Liver (tissue), 9 donors: ENCODE measurements around the gene DMRTB1. TPM values are rescaled to one million over a fixed set of nuclear protein-coding genes. Genes with fewer than 3 reads are reported as not detected.

Experiments used
- DNase-seq: peaks from one replicate; pipeline ENCODE4 v3.0.0-alpha.2; 2017; ENCODE audit warnings: low spot score
- H3K27ac ChIP-seq, 2 donors: one replicate each; pipeline ENCODE4 v1.7.0; 2013; ENCODE audit warnings: inconsistent platforms in 2 of 2, low read length in 2 of 2, control low read depth in 1 of 2, low read depth in 1 of 2, mild to moderate bottlenecking in 1 of 2
- H3K27me3 ChIP-seq, 4 donors: one replicate each; pipeline versions ENCODE4 v1.6.1 to v1.7.0; 2013; ENCODE audit warnings: low read length in 3 of 4, inconsistent platforms in 1 of 4, mild to moderate bottlenecking in 1 of 4, moderate library complexity in 1 of 4; ENCODE audit not compliant: control insufficient read depth in 4 of 4, insufficient read depth in 4 of 4
- H3K36me3 ChIP-seq, 4 donors: one replicate each; pipeline versions ENCODE4 v1.6.1 to v1.7.0; 2013; ENCODE audit warnings: low read length in 3 of 4, mild to moderate bottlenecking in 3 of 4, low read depth in 1 of 4, moderate library complexity in 1 of 4; ENCODE audit not compliant: control insufficient read depth in 4 of 4, insufficient read depth in 3 of 4
- H3K4me1 ChIP-seq, 4 donors: one replicate each; pipeline versions ENCODE4 v1.6.1 to v1.7.0; 2013; ENCODE audit warnings: low read length in 3 of 4, mild to moderate bottlenecking in 3 of 4, moderate library complexity in 1 of 4; ENCODE audit not compliant: control insufficient read depth in 4 of 4, insufficient read depth in 4 of 4
- H3K4me3 ChIP-seq, 3 donors: one replicate each; pipeline versions ENCODE4 v1.6.1 to v1.7.0; 2013; ENCODE audit warnings: low read length in 3 of 3, control low read depth in 1 of 3, low read depth in 1 of 3, mild to moderate bottlenecking in 1 of 3
- H3K9ac ChIP-seq, 2 donors: one replicate each; pipeline ENCODE4 v1.7.0; 2013; ENCODE audit warnings: low read length in 2 of 2, mild to moderate bottlenecking in 2 of 2, moderate library complexity in 2 of 2, control low read depth in 1 of 2, low read depth in 1 of 2
- H3K9me3 ChIP-seq, 4 donors: one replicate each; pipeline versions ENCODE4 v1.6.1 to v1.7.0; 2013; ENCODE audit warnings: low read length in 3 of 4; ENCODE audit not compliant: control insufficient read depth in 4 of 4
- EGR1 ChIP-seq, 2 donors: IDR thresholded peaks; 2 replicates each; pipeline ENCODE4 v1.6.1; 2016 to 2018; ENCODE audit warnings: antibody characterized with exemption in 2 of 2, low read depth in 2 of 2
- FOXA1 ChIP-seq: IDR thresholded peaks from 2 replicates; pipeline ENCODE4 v1.6.1; 2016; ENCODE audit warnings: antibody characterized with exemption
- FOXA2 ChIP-seq: IDR thresholded peaks from 2 replicates; pipeline ENCODE4 v1.6.1; 2016; ENCODE audit warnings: antibody characterized with exemption
- GABPA ChIP-seq, 2 donors: IDR thresholded peaks in 1 of 2; conservative IDR thresholded peaks in 1 of 2; 2 replicates each; pipeline ENCODE4 v1.6.1; 2016; ENCODE audit warnings: antibody characterized with exemption in 2 of 2, mild to moderate bottlenecking in 1 of 2, moderate library complexity in 1 of 2
- HNF4A ChIP-seq, 2 donors: conservative IDR thresholded peaks; 2 replicates each; pipeline ENCODE4 v1.6.1; 2016; ENCODE audit warnings: antibody characterized with exemption in 2 of 2, mild to moderate bottlenecking in 2 of 2
- HNF4G ChIP-seq: IDR thresholded peaks from 2 replicates; pipeline ENCODE4 v1.6.1; 2016; ENCODE audit warnings: antibody characterized with exemption
- JUND ChIP-seq, 2 donors: IDR thresholded peaks; 2 replicates each; pipeline ENCODE4 v1.6.1; 2016; ENCODE audit warnings: antibody characterized with exemption in 2 of 2
- NR2F2 ChIP-seq: IDR thresholded peaks from 2 replicates; pipeline ENCODE4 v1.6.1; 2016; ENCODE audit warnings: antibody characterized with exemption
- RAD21 ChIP-seq, 2 donors: IDR thresholded peaks; 2 replicates each; pipeline ENCODE4 v1.6.1; 2016; ENCODE audit warnings: antibody characterized with exemption in 2 of 2, mild to moderate bottlenecking in 2 of 2
- RXRA ChIP-seq, 2 donors: IDR thresholded peaks; 2 replicates each; pipeline ENCODE4 v1.6.1; 2017 to 2018; ENCODE audit warnings: antibody characterized with exemption in 2 of 2, mild to moderate bottlenecking in 1 of 2
- SP1 ChIP-seq: IDR thresholded peaks from 2 replicates; pipeline ENCODE4 v1.6.1; 2018; ENCODE audit warnings: antibody characterized with exemption, mild to moderate bottlenecking
- TAF1 ChIP-seq: conservative IDR thresholded peaks from 2 replicates; pipeline ENCODE4 v1.6.1; 2016; ENCODE audit warnings: antibody characterized with exemption, mild to moderate bottlenecking
- YY1 ChIP-seq: IDR thresholded peaks from 2 replicates; pipeline ENCODE4 v1.6.1; 2016; ENCODE audit warnings: antibody characterized with exemption, mild to moderate bottlenecking
- WGBS: extraction: QIAGEN DNeasy Blood & Tissue Kit; methylation state at CpG from one replicate; pipeline ENCODE4 v1.1.7; 2013; 5-methylcytosine and 5-hydroxymethylcytosine counted together
- polyA plus RNA-seq, 2 donors: library from polyadenylated mRNA; stranded (reverse) in 1 of 2; unstranded in 1 of 2; fragments of 200-250 nt in 1 of 2; fragments of >200 nt in 1 of 2; fragmentation: Nextera tagmentation in 1 of 2; extraction: Ambion mirVana in 1 of 2; gene quantifications; one replicate each; pipeline versions ENCODE4 v1.2.1 to v1.2.3, GENCODE V29; 2013 to 2015
- total RNA-seq, 2 donors: library from RNA; depleted of rRNA; stranded (reverse); fragments of >200 nt; gene quantifications; one replicate each; pipeline ENCODE4 v1.2.3, GENCODE V29; 2014
- TF ChIP-seq, protein P1 (sequence below): IDR thresholded peaks from 2 replicates; pipeline ENCODE4 v1.6.1; 2016; ENCODE audit warnings: antibody characterized with exemption
- TF ChIP-seq, protein P2 (sequence below): IDR thresholded peaks from 2 replicates; pipeline ENCODE4 v1.6.1; 2016; ENCODE audit warnings: antibody characterized with exemption, mild to moderate bottlenecking
- TF ChIP-seq, protein P3 (sequence below): IDR thresholded peaks from 2 replicates; pipeline ENCODE4 v1.6.1; 2016; ENCODE audit warnings: antibody characterized with exemption
- TF ChIP-seq, protein P4 (sequence below): IDR thresholded peaks from 2 replicates; pipeline ENCODE4 v1.6.1; 2016; ENCODE audit warnings: antibody characterized with exemption
- TF ChIP-seq, protein P5 (sequence below): fragments of 150-350 bp; IDR thresholded peaks from 2 replicates; pipeline ENCODE4 v1.5.1; 2017; ENCODE audit warnings: improper control_type of control experiment, low read depth, low read length; ENCODE audit not compliant: missing input control
- donor health status: healthy.
- donor health status: healthy.
- donor health status: healthy.
- donor health status: healthy.
- donor health status: healthy.

DMRTB1 gene
- total and polyA plus RNA-seq, 4 donors = not detected

DNA sequence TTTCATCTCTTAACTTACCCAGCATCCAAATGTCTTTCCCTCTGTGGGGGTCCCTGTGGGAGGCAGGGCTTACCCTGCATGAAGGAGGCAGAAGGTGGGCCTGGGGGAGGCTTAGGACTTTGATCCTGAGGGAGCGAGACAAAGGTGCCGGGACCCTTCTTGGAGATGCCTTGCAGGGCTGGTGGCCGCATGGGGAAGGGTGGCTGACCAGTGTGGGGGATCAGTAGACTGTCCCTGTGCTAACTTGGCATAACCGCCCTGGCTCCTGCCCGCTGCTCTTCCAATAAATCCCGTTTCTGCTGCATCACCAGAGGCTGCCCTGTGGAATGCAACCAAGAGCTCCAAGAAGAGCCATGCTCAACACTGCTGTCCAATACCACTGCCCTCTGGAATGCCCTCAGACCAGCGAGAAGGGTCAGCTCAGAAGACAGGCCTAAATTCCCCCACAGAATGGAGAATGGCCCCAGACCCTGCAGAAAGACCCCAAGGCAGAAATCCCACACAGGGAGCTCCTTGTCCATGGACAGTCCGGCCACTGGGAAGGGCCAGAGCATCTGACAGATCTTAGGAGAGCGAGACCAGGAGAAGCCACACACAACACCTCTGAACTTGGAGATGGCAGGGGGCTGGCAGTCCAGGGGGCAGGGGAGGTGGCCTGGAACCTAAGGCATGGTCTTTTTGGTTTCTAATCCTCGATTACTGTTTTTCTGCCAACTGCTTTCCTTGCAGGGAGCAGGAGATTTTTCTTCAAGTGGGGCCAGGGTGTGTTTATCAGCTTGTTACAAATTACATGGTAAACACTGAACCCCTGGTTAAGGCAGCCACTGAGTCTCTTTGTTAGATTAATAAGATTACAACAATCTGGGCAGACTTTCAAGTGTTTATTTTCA is 46.7 kb upstream of the DMRTB1 start:
- H3K9ac ChIP-seq = no peak overlapping the region
- no peaks in the 10 kb centered on the region for H3K9me3 ChIP-seq
- TF ChIP-seq NR2F2 (no peak), FOXA2 (no peak), HNF4G (no peak), YY1 (no peak), GABPA (IDR thresholded peaks at IDR 0.05 in 1 of 2, conservative IDR thresholded peaks at IDR 0.05 in 1 of 2) (no peak), EGR1 (IDR thresholded peaks at IDR 0.05; ENCODE audit: low read depth in 2 of 2) (no peak), RAD21 (IDR thresholded peaks at IDR 0.05) (no peak), RXRA (IDR thresholded peaks at IDR 0.05) (no peak), SP1 (no peak), HNF4A (conservative IDR thresholded peaks at IDR 0.05) (no peak), JUND (IDR thresholded peaks at IDR 0.05) (no peak), FOXA1 (no peak), TAF1 (no peak)
- TF ChIP-seq, protein P1, sequence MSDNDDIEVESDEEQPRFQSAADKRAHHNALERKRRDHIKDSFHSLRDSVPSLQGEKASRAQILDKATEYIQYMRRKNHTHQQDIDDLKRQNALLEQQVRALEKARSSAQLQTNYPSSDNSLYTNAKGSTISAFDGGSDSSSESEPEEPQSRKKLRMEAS = no peak
- TF ChIP-seq, protein P2, sequence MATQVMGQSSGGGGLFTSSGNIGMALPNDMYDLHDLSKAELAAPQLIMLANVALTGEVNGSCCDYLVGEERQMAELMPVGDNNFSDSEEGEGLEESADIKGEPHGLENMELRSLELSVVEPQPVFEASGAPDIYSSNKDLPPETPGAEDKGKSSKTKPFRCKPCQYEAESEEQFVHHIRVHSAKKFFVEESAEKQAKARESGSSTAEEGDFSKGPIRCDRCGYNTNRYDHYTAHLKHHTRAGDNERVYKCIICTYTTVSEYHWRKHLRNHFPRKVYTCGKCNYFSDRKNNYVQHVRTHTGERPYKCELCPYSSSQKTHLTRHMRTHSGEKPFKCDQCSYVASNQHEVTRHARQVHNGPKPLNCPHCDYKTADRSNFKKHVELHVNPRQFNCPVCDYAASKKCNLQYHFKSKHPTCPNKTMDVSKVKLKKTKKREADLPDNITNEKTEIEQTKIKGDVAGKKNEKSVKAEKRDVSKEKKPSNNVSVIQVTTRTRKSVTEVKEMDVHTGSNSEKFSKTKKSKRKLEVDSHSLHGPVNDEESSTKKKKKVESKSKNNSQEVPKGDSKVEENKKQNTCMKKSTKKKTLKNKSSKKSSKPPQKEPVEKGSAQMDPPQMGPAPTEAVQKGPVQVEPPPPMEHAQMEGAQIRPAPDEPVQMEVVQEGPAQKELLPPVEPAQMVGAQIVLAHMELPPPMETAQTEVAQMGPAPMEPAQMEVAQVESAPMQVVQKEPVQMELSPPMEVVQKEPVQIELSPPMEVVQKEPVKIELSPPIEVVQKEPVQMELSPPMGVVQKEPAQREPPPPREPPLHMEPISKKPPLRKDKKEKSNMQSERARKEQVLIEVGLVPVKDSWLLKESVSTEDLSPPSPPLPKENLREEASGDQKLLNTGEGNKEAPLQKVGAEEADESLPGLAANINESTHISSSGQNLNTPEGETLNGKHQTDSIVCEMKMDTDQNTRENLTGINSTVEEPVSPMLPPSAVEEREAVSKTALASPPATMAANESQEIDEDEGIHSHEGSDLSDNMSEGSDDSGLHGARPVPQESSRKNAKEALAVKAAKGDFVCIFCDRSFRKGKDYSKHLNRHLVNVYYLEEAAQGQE = no peak
- TF ChIP-seq, protein P3, sequence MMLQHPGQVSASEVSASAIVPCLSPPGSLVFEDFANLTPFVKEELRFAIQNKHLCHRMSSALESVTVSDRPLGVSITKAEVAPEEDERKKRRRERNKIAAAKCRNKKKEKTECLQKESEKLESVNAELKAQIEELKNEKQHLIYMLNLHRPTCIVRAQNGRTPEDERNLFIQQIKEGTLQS = no peak
- TF ChIP-seq, protein P4, sequence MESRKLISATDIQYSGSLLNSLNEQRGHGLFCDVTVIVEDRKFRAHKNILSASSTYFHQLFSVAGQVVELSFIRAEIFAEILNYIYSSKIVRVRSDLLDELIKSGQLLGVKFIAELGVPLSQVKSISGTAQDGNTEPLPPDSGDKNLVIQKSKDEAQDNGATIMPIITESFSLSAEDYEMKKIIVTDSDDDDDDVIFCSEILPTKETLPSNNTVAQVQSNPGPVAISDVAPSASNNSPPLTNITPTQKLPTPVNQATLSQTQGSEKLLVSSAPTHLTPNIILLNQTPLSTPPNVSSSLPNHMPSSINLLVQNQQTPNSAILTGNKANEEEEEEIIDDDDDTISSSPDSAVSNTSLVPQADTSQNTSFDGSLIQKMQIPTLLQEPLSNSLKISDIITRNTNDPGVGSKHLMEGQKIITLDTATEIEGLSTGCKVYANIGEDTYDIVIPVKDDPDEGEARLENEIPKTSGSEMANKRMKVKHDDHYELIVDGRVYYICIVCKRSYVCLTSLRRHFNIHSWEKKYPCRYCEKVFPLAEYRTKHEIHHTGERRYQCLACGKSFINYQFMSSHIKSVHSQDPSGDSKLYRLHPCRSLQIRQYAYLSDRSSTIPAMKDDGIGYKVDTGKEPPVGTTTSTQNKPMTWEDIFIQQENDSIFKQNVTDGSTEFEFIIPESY = no peak
- TF ChIP-seq, protein P5, sequence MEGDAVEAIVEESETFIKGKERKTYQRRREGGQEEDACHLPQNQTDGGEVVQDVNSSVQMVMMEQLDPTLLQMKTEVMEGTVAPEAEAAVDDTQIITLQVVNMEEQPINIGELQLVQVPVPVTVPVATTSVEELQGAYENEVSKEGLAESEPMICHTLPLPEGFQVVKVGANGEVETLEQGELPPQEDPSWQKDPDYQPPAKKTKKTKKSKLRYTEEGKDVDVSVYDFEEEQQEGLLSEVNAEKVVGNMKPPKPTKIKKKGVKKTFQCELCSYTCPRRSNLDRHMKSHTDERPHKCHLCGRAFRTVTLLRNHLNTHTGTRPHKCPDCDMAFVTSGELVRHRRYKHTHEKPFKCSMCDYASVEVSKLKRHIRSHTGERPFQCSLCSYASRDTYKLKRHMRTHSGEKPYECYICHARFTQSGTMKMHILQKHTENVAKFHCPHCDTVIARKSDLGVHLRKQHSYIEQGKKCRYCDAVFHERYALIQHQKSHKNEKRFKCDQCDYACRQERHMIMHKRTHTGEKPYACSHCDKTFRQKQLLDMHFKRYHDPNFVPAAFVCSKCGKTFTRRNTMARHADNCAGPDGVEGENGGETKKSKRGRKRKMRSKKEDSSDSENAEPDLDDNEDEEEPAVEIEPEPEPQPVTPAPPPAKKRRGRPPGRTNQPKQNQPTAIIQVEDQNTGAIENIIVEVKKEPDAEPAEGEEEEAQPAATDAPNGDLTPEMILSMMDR = no peak
- WGBS = 94% methylated on average over 10 of the region's 10 CpGs
- no peaks in the 10 kb centered on the region for H3K27me3 ChIP-seq
- H3K4me3 ChIP-seq = no peak overlapping the region
- H3K4me1 ChIP-seq = no peaks in the 10 kb centered on the region
- no peak for DNase-seq
- no peaks in the 10 kb centered on the region for H3K36me3 ChIP-seq
- no peak overlapping the region for H3K27ac ChIP-seq
